AG09319 (cell line): ENCODE data around the gene PTCH1.

Source experiments
- DNase-seq: peaks from one replicate; pipeline ENCODE4 v3.0.0-alpha.2; 2010; ENCODE audit warnings: low read depth; ENCODE audit errors: extremely low read depth
- CTCF ChIP-seq: IDR thresholded peaks from 2 replicates; pipeline ENCODE4 v1.5.1; 2011; ENCODE audit warnings: low read depth, mild to moderate bottlenecking, inconsistent platforms, low read length, moderate library complexity

PTCH1 gene

GRCh38 chr9:95478335-95478734 is 38.4 kb downstream of the PTCH1 start:
- no peak for TF ChIP-seq CTCF
- no peak for DNase-seq

GRCh38 chr9:95477885-95478284 is 38.9 kb downstream of the PTCH1 start:
- DNase-seq = no peak
- TF ChIP-seq CTCF = no peak

GRCh38 chr9:95477441-95477840 is 39.3 kb downstream of the PTCH1 start:
- DNase-seq = no peak
- TF ChIP-seq CTCF = no peak

- TF ChIP-seq CTCF = no peak
- DNase-seq = no peak
Measured at GRCh38 chr9:95468791-95469190, 48.0 kb downstream of the PTCH1 start.

- TF ChIP-seq CTCF = no peak
Measured at GRCh38 chr9:95465115-95465514, 51.7 kb downstream of the PTCH1 start.

GRCh38 chr9:95463148-95464060 is 53.4 kb downstream of the PTCH1 start:
- no peak for TF ChIP-seq CTCF
- no peak for DNase-seq

More at GRCh38 chr9:95465115-95465514, 51.7 kb downstream of the PTCH1 start:
- DNase-seq = no peak
